ENCODE measurements around the gene FRMPD4. TPM values are rescaled to one million over a fixed set of nuclear protein-coding genes. Genes with fewer than 3 reads are reported as not detected.

Gene FRMPD4
- total RNA-seq, 1 experiment from 2014 or later = not detected

GRCh38 chrX:12366440-12366839 lies 228.2 kb downstream of the FRMPD4 start:
- no peak overlapping the region for H3K27ac ChIP-seq
- TF ChIP-seq CTCF (conservative IDR thresholded peaks at IDR 0.05) (no peak), EZH2 (IDR thresholded peaks at IDR 0.05; ENCODE audit: low read depth) (no peak)
- POLR2A ChIA-PET (ENCODE audit: unreplicated experiment) = no interaction called here
- no TSS peak for BruUV-seq (replicated peaks)
- H3K4me1 ChIP-seq (replicated peaks; ENCODE audit: insufficient read depth) = no peaks in the 10 kb centered on the region
- H3K9me3 ChIP-seq (ENCODE audit: insufficient read depth, low read depth) = no peaks in the 10 kb centered on the region
- DNase-seq = no peak
- H3K4me2 ChIP-seq = no peak overlapping the region
- H3K79me2 ChIP-seq (ENCODE audit: low read depth) = no peaks in the 10 kb centered on the region
- intact Hi-C loops (cut with micrococcal nuclease; ENCODE audit: unreplicated experiment) = no loop called here
- no peaks in the 10 kb centered on the region for H3K9me2 ChIP-seq (ENCODE audit: insufficient read depth)
- CTCF ChIA-PET = no interaction called here
- no peaks in the 10 kb centered on the region for H3F3A ChIP-seq (ENCODE audit: insufficient read depth, low read depth)
- no peaks in the 10 kb centered on the region for H3K27me3 ChIP-seq (ENCODE audit: insufficient read depth, low read depth)
- H3K36me3 ChIP-seq (ENCODE audit: low read depth) = no peaks in the 10 kb centered on the region
- H3K4me3 ChIP-seq = no peak overlapping the region
- H2AFZ ChIP-seq = no peak overlapping the region
- H4K20me1 ChIP-seq (ENCODE audit: insufficient read depth) = no peaks in the 10 kb centered on the region

- TF ChIP-seq CTCF (conservative IDR thresholded peaks at IDR 0.05) (no peak), EZH2 (IDR thresholded peaks at IDR 0.05; ENCODE audit: low read depth) (no peak)
- CTCF ChIA-PET = no interaction called here
Observed at GRCh38 chrX:12367254-12367653, 229.0 kb downstream of the FRMPD4 start.

GRCh38 chrX:12370497-12370986 lies 232.3 kb downstream of the FRMPD4 start:
- no peak overlapping the region for H3K4me2 ChIP-seq
- no peaks in the 10 kb centered on the region for H3F3A ChIP-seq (ENCODE audit: insufficient read depth, low read depth)
- no peaks in the 10 kb centered on the region for H3K9me3 ChIP-seq (ENCODE audit: insufficient read depth, low read depth)
- H3K79me2 ChIP-seq (ENCODE audit: low read depth) = no peaks in the 10 kb centered on the region
- TF ChIP-seq CTCF (conservative IDR thresholded peaks at IDR 0.05) (no peak), EZH2 (IDR thresholded peaks at IDR 0.05; ENCODE audit: low read depth) (no peak)
- CTCF ChIA-PET = no interaction called here
- no peak overlapping the region for H2AFZ ChIP-seq
- no peaks in the 10 kb centered on the region for H3K36me3 ChIP-seq (ENCODE audit: low read depth)
- no TSS peak for BruUV-seq (replicated peaks)
- H3K4me3 ChIP-seq = no peak overlapping the region
- H3K9me2 ChIP-seq (ENCODE audit: insufficient read depth) = no peaks in the 10 kb centered on the region
- intact Hi-C loops (cut with micrococcal nuclease; ENCODE audit: unreplicated experiment) = no loop called here
- DNase-seq = no peak
- no peaks in the 10 kb centered on the region for H3K4me1 ChIP-seq (replicated peaks; ENCODE audit: insufficient read depth)
- H4K20me1 ChIP-seq (ENCODE audit: insufficient read depth) = no peaks in the 10 kb centered on the region
- no peak overlapping the region for H3K27ac ChIP-seq
- POLR2A ChIA-PET (ENCODE audit: unreplicated experiment) = no interaction called here
- no peaks in the 10 kb centered on the region for H3K27me3 ChIP-seq (ENCODE audit: insufficient read depth, low read depth)

More at GRCh38 chrX:12367254-12367653, 229.0 kb downstream of the FRMPD4 start:
- H3K4me3 ChIP-seq = no peak overlapping the region
- H3K27me3 ChIP-seq (ENCODE audit: insufficient read depth, low read depth) = no peaks in the 10 kb centered on the region
- BruUV-seq (replicated peaks) = no TSS peak
- H3K4me2 ChIP-seq = no peak overlapping the region
- H3K9me2 ChIP-seq (ENCODE audit: insufficient read depth) = no peaks in the 10 kb centered on the region
- no peak overlapping the region for H3K27ac ChIP-seq
- DNase-seq = no peak
- intact Hi-C loops (cut with micrococcal nuclease; ENCODE audit: unreplicated experiment) = no loop called here
- no peaks in the 10 kb centered on the region for H3F3A ChIP-seq (ENCODE audit: insufficient read depth, low read depth)
- no peaks in the 10 kb centered on the region for H4K20me1 ChIP-seq (ENCODE audit: insufficient read depth)
- no peaks in the 10 kb centered on the region for H3K9me3 ChIP-seq (ENCODE audit: insufficient read depth, low read depth)
- no peak overlapping the region for H2AFZ ChIP-seq
- H3K4me1 ChIP-seq (replicated peaks; ENCODE audit: insufficient read depth) = no peaks in the 10 kb centered on the region
- no peaks in the 10 kb centered on the region for H3K79me2 ChIP-seq (ENCODE audit: low read depth)
- POLR2A ChIA-PET (ENCODE audit: unreplicated experiment) = no interaction called here
- no peaks in the 10 kb centered on the region for H3K36me3 ChIP-seq (ENCODE audit: low read depth)

Data from PC-9 (cell line).